ENCODE results near the gene HOMEZ.
"Not testable (repeated sequence)": the region's sequence is repeated elsewhere in the genome, so short reads cannot be mapped to it uniquely, and the experiment has no call there.

DNA sequence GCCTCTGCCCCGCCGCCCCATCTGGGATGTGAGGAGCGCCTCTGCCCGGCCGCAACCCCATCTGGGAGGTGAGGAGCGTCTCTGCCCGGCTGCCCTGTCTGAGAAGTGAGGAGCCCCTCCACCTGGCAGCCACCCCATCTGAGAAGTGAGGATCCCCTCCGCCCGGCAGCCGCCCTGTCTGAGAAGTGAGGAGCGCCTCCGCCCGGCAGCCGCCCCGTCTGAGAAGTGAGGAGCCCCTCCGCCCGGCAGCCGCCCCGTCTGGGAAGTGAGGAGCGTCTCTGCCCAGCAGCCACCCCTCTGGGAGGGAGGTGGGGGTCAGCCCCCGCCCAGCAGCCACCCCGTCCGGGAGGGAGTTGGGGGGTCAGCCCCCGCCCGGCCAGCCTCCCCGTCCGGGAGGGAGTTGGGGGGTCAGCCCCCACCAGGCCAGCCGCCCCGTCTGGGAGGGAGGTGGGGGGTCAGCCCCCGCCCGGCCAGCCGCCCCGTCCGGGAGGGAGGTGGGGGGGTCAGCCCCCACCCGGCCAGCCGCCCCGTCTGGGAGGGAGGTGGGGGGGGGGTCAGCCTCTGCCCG lies 53.6 kb downstream of the HOMEZ start:
- not testable (repeated sequence) for TF ChIP-seq CTCF (IDR thresholded peaks at IDR 0.05; ENCODE audit: extremely low read depth in 1 of 2, insufficient read depth in 1 of 2, low read depth in 1 of 2, low read length in 2 of 2); GATA2 (IDR thresholded peaks at IDR 0.05; ENCODE audit: insufficient read depth, insufficient read length, low read depth, low read length); EZH2 (IDR thresholded peaks at IDR 0.05; ENCODE audit: borderline replicate concordance, low read depth, low read length, severe bottlenecking); POLR2A (IDR thresholded peaks at IDR 0.05; ENCODE audit: low read depth, low read length)

Measured in endothelial cell of umbilical vein (primary cell).